Esophagus squamous epithelium (tissue), 5 donors: ENCODE measurements around the gene IFRD2. TPM values are rescaled to one million over a fixed set of nuclear protein-coding genes. Genes with fewer than 3 reads are reported as not detected.

Experiments used
- DNase-seq: peaks from one replicate; lab custom pipeline; 2025; lab: John Stamatoyannopoulos, UW
- H3K27ac ChIP-seq, 4 donors: fragments of 200-600 bp; sonication (generic); one replicate each; pipeline ENCODE4 v1.5.1; 2016 to 2019; ENCODE audit warnings: mild to moderate bottlenecking in 1 of 4
- H3K27me3 ChIP-seq, 4 donors: fragments of 200-600 bp; sonication (generic); 1 replicate in 3 of 4; 2 replicates in 1 of 4; pipeline versions ENCODE4 v1.5.1 to v1.6.0; 2017 to 2021; ENCODE audit warnings: antibody characterized with exemption in 1 of 4
- H3K36me3 ChIP-seq, 3 donors: fragments of 200-600 bp; sonication (generic); one replicate each; pipeline ENCODE4 v1.5.1; 2016 to 2019
- H3K4me1 ChIP-seq, 3 donors: fragments of 200-600 bp; sonication (generic); one replicate each; pipeline ENCODE4 v1.5.1; 2017 to 2019
- H3K4me3 ChIP-seq, 4 donors: fragments of 200-600 bp; sonication (generic); 1 replicate in 3 of 4; 2 replicates in 1 of 4; pipeline ENCODE4 v1.5.1; 2016 to 2019; ENCODE audit warnings: mild to moderate bottlenecking in 2 of 4, moderate library complexity in 1 of 4
- H3K9me3 ChIP-seq, 3 donors: fragments of 200-600 bp; sonication (generic); one replicate each; pipeline ENCODE4 v1.5.1; 2016 to 2019
- CTCF ChIP-seq, 6 experiments: fragments of 450-650 bp in 4 of 6; fragments of 200-600 bp in 2 of 6; sonication (generic) in 2 of 6; IDR thresholded peaks; one replicate each; pipeline ENCODE4 v1.5.1; 2016 to 2019; ENCODE audit warnings: antibody characterized with exemption in 6 of 6, mild to moderate bottlenecking in 4 of 6, moderate library complexity in 4 of 6
- POLR2A ChIP-seq, 4 donors: fragments of 450-650 bp; IDR thresholded peaks; one replicate each; pipeline ENCODE4 v1.6.1; 2017; ENCODE audit warnings: antibody characterized with exemption in 4 of 4, mild to moderate bottlenecking in 4 of 4, moderate library complexity in 3 of 4
- WGBS, 2 donors: methylation state at CpG; one replicate each; pipeline ENCODE4 v1.1.5; 2018; 5-methylcytosine and 5-hydroxymethylcytosine counted together
- intact Hi-C: fragments of 100-400 bp; cut with DNase I; formaldehyde crosslinking; loops from one replicate; pipeline ENCODE4 v1.15.0; 2022
- total RNA-seq, 4 donors: library from RNA; depleted of rRNA; stranded (reverse); fragments of >200 nt; gene quantifications; one replicate each; pipeline ENCODE4 v1.1.0, GENCODE V29; 2016
- donor health status: DM: yes; HTN: yes; CAD: no.

The IFRD2 gene
- total RNA-seq, 4 donors from 2014 or later = 49.0 to 100 (median 72.9) TPM

GRCh38 chr3:50260942-50261441 lies 31.2 kb downstream of the IFRD2 start:
- intact Hi-C loops = no loop called here
- peaks cover 18 to 85% (median 48%) of the 10 kb centered on the region in 3 donors for H3K4me1 ChIP-seq
- H3K27me3 ChIP-seq = no peaks in the 10 kb centered on the region
- H3K9me3 ChIP-seq = no peaks in the 10 kb centered on the region
- peak overlapping the region; percentile 92 to 99 (median 96) for H3K27ac ChIP-seq
- H3K4me3 ChIP-seq = peak overlapping the region in 3 of 4 donors; percentile 52 to 80 (median 63)
- 75 to 80% methylated on average over 1 to 2 of the region's 5 CpGs for WGBS, 2 donors
- DNase-seq = no peak
- peaks cover 11 to 33% (median 24%) of the 10 kb centered on the region in 3 donors for H3K36me3 ChIP-seq
- no peak for TF ChIP-seq CTCF (IDR thresholded peaks at IDR 0.05)

GRCh38 chr3:50260027-50260941 lies 31.9 kb downstream of the IFRD2 start:
- DNase-seq = peak; percentile 48
- intact Hi-C loops = no loop called here
- Histone ChIP-seq H3K9me3 (no peaks in the 10 kb centered on the region), H3K36me3 (peaks cover 11 to 40% (median 25%) of the 10 kb centered on the region in 3 donors), H3K27me3 (no peaks in the 10 kb centered on the region), H3K4me1 (peaks cover 21 to 85% (median 47%) of the 10 kb centered on the region in 3 donors), H3K4me3 (peak overlapping the region; percentile 52 to 80 (median 58)), H3K27ac (peak overlapping the region; percentile 92 to 99 (median 96))
- peak; percentile 99 to 100 (median 99) for TF ChIP-seq CTCF (IDR thresholded peaks at IDR 0.05)
- peak in 3 of 4 donors; percentile 27 to 72 (median 43) for TF ChIP-seq POLR2A (IDR thresholded peaks at IDR 0.05)
- whole genome bisulfite sequencing, 2 donors = 0% methylated on average over 4 to 19 of the region's 70 CpGs

- WGBS, 2 donors = 45% methylated on average over 7 of the region's 18 CpGs; no CpG with 5 or more reads in 1 of the 2 donors
- no peaks in the 10 kb centered on the region for H3K27me3 ChIP-seq
- peaks cover 11 to 48% (median 25%) of the 10 kb centered on the region in 3 donors for H3K36me3 ChIP-seq
- H3K9me3 ChIP-seq = no peaks in the 10 kb centered on the region
- peak overlapping the region; percentile 52 to 80 (median 58) for H3K4me3 ChIP-seq
- TF ChIP-seq CTCF (IDR thresholded peaks at IDR 0.05) (no peak), POLR2A (IDR thresholded peaks at IDR 0.05) (no peak)
- H3K27ac ChIP-seq = peak overlapping the region; percentile 92 to 99 (median 96)
- no peak for DNase-seq
- intact Hi-C loops = no loop called here
- peaks cover 28 to 85% (median 47%) of the 10 kb centered on the region in 3 donors for H3K4me1 ChIP-seq
Measured at GRCh38 chr3:50259432-50260026, 32.7 kb downstream of the IFRD2 start.

- DNase-seq = no peak
- H3K36me3 ChIP-seq = peaks cover 11 to 53% (median 25%) of the 10 kb centered on the region in 3 donors
- no peaks in the 10 kb centered on the region for H3K9me3 ChIP-seq
- H3K27me3 ChIP-seq = no peaks in the 10 kb centered on the region
- 48 to 68% methylated on average over 13 to 15 of the region's 16 CpGs for WGBS, 2 donors
- H3K4me1 ChIP-seq = peaks cover 33 to 85% (median 46%) of the 10 kb centered on the region in 3 donors
- peak overlapping the region; percentile 92 to 99 (median 96) for H3K27ac ChIP-seq
- H3K4me3 ChIP-seq = no peak overlapping the region
- TF ChIP-seq CTCF (IDR thresholded peaks at IDR 0.05) = peak in 1 of 6 experiments; percentile 14
- no peak for TF ChIP-seq POLR2A (IDR thresholded peaks at IDR 0.05)
- intact Hi-C loops = no loop called here
Measured at GRCh38 chr3:50258979-50259378, 33.2 kb downstream of the IFRD2 start.
